Keratinocyte (primary cell): ENCODE measurements around the gene PTGES. TPM values are rescaled to one million over a fixed set of nuclear protein-coding genes. Genes with fewer than 3 reads are reported as not detected.

Experiments used
- DNase-seq: peaks from one replicate; pipeline ENCODE4 v3.0.0-alpha.2; 2011; ENCODE audit warnings: low read depth, missing footprints, low spot score
- FAIRE-seq: peaks from 2 replicates; lab custom pipeline; 2011; peaks lifted over from hg19 to GRCh38; lab: Jason Lieb, UNC
- H2AFZ ChIP-seq: 2 replicates; pipeline ENCODE4 v1.6.0; 2012; ENCODE audit warnings: low read length, control low read depth, inconsistent platforms; ENCODE audit not compliant: control insufficient read depth
- H3K27ac ChIP-seq: 2 replicates; pipeline ENCODE4 v1.5.1; 2011; ENCODE audit warnings: low read length; ENCODE audit not compliant: control insufficient read depth, insufficient read depth
- H3K27me3 ChIP-seq: 3 replicates; pipeline ENCODE4 v1.6.0; 2011; ENCODE audit warnings: low read length; ENCODE audit not compliant: control insufficient read depth, insufficient read depth; ENCODE audit errors: extremely low read depth
- H3K36me3 ChIP-seq, 2 experiments: 2 replicates in 1 of 2; 3 replicates in 1 of 2; pipeline ENCODE4 v1.5.1; 2011; ENCODE audit warnings: low read length in 2 of 2, mild to moderate bottlenecking in 1 of 2; ENCODE audit not compliant: control insufficient read depth in 2 of 2, insufficient read depth in 2 of 2; ENCODE audit errors: extremely low read depth in 1 of 2
- H3K4me1 ChIP-seq: 3 replicates; pipeline ENCODE4 v1.5.1; 2011; ENCODE audit warnings: low read length; ENCODE audit not compliant: control insufficient read depth, insufficient read depth; ENCODE audit errors: extremely low read depth
- H3K4me2 ChIP-seq: 3 replicates; pipeline ENCODE4 v1.6.0; 2011; ENCODE audit warnings: low read depth, low read length; ENCODE audit not compliant: control insufficient read depth, insufficient read depth; ENCODE audit errors: extremely low read depth
- H3K4me3 ChIP-seq, 3 experiments: fragments of 200-600 bp in 1 of 3; sonication (generic) in 1 of 3; 2 replicates in 2 of 3; 3 replicates in 1 of 3; pipeline ENCODE4 v1.5.1; 2011 to 2016; ENCODE audit warnings: low read length in 3 of 3, mild to moderate bottlenecking in 3 of 3, control low read depth in 2 of 3, inconsistent platforms in 1 of 3, low read depth in 1 of 3, mixed read lengths in 1 of 3, mixed run types in 1 of 3, moderate library complexity in 1 of 3; ENCODE audit not compliant: control insufficient read depth in 2 of 3, insufficient read depth in 2 of 3; ENCODE audit errors: extremely low read depth in 1 of 3
- H3K79me2 ChIP-seq: 2 replicates; pipeline ENCODE4 v1.6.0; 2012; ENCODE audit warnings: low read length; ENCODE audit not compliant: control insufficient read depth, insufficient read depth
- H3K9ac ChIP-seq: 3 replicates; pipeline ENCODE4 v1.6.0; 2011; ENCODE audit warnings: low read length; ENCODE audit not compliant: control insufficient read depth, insufficient read depth; ENCODE audit errors: extremely low read depth
- H3K9me1 ChIP-seq: 3 replicates; pipeline ENCODE4 v1.6.0; 2011; ENCODE audit warnings: low read length; ENCODE audit not compliant: control insufficient read depth, insufficient read depth; ENCODE audit errors: extremely low read depth
- H3K9me3 ChIP-seq: 2 replicates; pipeline ENCODE4 v1.5.1; 2012; ENCODE audit warnings: low read depth, low read length; ENCODE audit not compliant: control insufficient read depth
- H4K20me1 ChIP-seq: 3 replicates; pipeline ENCODE4 v1.6.0; 2011; ENCODE audit warnings: low read length; ENCODE audit not compliant: control insufficient read depth, insufficient read depth; ENCODE audit errors: extremely low read depth
- CTCF ChIP-seq, 3 experiments: IDR thresholded peaks in 1 of 3; conservative IDR thresholded peaks in 1 of 3; optimal IDR thresholded peaks in 1 of 3; 2 replicates in 2 of 3; 3 replicates in 1 of 3; pipeline versions ENCODE3 to v1.5.1; 2011; ENCODE audit warnings: low read length in 3 of 3, mild to moderate bottlenecking in 3 of 3, moderate library complexity in 2 of 3, control low read depth in 1 of 3, inconsistent platforms in 1 of 3; ENCODE audit not compliant: insufficient read depth in 2 of 3; ENCODE audit errors: extremely low read depth in 1 of 3
- EZH2 ChIP-seq: IDR thresholded peaks from one replicate; pipeline ENCODE4 v1.6.1; 2012; ENCODE audit warnings: inconsistent platforms, mild to moderate bottlenecking, low read length, moderate library complexity
- dilution Hi-C: fragments of 300-500 bp; cut with MboI; formaldehyde crosslinking; loops from one replicate; pipeline ENCODE4 v1.7.0; 2020; ENCODE audit warnings: low sequenced_read_pairs; ENCODE audit not compliant: extremely low pct_ligation_motif_present
- polyA plus RNA-seq, 5 experiments: library from polyadenylated mRNA; depleted of rRNA in 3 of 5; stranded (reverse) in 3 of 5; stranded (forward) in 1 of 5; unstranded in 1 of 5; fragments of >200 nt; gene quantifications; 1 replicate in 1 of 5; 2 replicates in 3 of 5; 3 replicates in 1 of 5; pipeline versions ENCODE4 v1.2.1 to v1.2.3, GENCODE V29; 2011 to 2012; ENCODE audit warnings: missing spikeins in 2 of 5, low read depth in 1 of 5, low replicate concordance in 1 of 5

PTGES gene
- polyA plus RNA-seq, 1 donor (not counting 4 experiments of a cell fraction or from before 2014, with no cell fraction given): 19.7 TPM

DNA sequence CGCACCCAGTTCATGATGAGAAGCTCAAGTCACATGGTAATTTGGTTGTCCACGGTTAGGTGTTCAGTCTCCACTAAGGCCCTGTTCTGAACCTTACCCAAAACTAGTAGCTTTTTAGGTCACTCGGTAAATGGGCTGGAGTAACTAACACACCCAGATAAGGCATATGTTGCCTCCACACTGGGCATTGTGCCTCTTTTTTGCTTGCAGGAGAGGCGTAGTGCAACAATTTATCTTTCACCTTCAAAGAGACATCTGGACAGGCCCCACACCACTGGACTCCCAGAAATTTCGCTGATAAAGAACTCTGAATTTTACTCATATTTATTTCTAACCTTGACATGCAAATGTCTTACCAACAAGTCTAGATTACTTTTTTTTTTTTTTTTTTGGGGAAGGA, 16.8 kb upstream of the PTGES start:
- Histone ChIP-seq H3K9ac (no peak overlapping the region), H3K4me2 (no peak overlapping the region), H4K20me1 (peaks cover 2% of the 10 kb centered on the region), H3K27me3 (peaks cover 5% of the 10 kb centered on the region), H3K36me3 (no peaks in the 10 kb centered on the region), H3K4me3 (no peak overlapping the region), H3K4me1 (peaks cover 10% of the 10 kb centered on the region), H3K27ac (no peak overlapping the region), H2AFZ (no peak overlapping the region), H3K9me3 (no peaks in the 10 kb centered on the region), H3K9me1 (no peaks in the 10 kb centered on the region), H3K79me2 (no peaks in the 10 kb centered on the region)
- dilution Hi-C loops: no loop called here
- no peak for FAIRE-seq
- TF ChIP-seq CTCF (optimal IDR thresholded peaks at IDR 0.05 in 1 of 3, IDR thresholded peaks at IDR 0.05 in 1 of 3, conservative IDR thresholded peaks at IDR 0.05 in 1 of 3; ENCODE audit: extremely low read depth in 1 of 3, insufficient read depth in 2 of 3, low read length in 3 of 3): no peak
- no peak for TF ChIP-seq EZH2
- no peak for DNase-seq

DNA sequence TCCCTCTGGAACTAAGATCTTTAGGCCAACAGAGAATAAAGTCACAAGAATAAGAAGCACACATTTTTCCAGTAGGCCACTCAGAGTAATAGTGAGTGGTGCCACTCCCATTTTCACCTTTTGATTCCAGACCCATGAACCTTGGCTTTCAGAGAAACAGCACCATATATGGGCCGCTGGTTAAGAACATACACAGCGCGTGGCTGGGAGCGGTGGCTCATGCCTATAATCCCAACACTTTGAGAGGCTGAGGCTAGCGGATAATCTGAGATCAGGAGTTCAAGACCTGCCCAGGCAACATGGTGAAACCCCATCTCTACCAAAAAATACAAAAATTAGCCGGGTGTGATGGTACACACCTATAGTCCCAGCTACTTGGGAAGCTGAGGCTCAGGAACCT, 15.6 kb upstream of the PTGES start:
- Histone ChIP-seq H4K20me1 (no peaks in the 10 kb centered on the region), H2AFZ (no peak overlapping the region), H3K27ac (no peak overlapping the region), H3K9me3 (no peaks in the 10 kb centered on the region), H3K79me2 (no peaks in the 10 kb centered on the region), H3K36me3 (no peaks in the 10 kb centered on the region), H3K9me1 (no peaks in the 10 kb centered on the region), H3K27me3 (peaks cover 3% of the 10 kb centered on the region), H3K9ac (no peak overlapping the region), H3K4me3 (no peak overlapping the region), H3K4me1 (peaks cover 4% of the 10 kb centered on the region), H3K4me2 (no peak overlapping the region)
- FAIRE-seq: no peak
- TF ChIP-seq EZH2 (no peak), CTCF (optimal IDR thresholded peaks at IDR 0.05 in 1 of 3, IDR thresholded peaks at IDR 0.05 in 1 of 3, conservative IDR thresholded peaks at IDR 0.05 in 1 of 3; ENCODE audit: extremely low read depth in 1 of 3, insufficient read depth in 2 of 3, low read length in 3 of 3) (no peak)
- no peak for DNase-seq
- dilution Hi-C loops: no loop called here
